Gastrocnemius medialis (tissue), 4 donors: ENCODE data around the gene PTGES. TPM values are rescaled to one million over a fixed set of nuclear protein-coding genes. Genes with fewer than 3 reads are reported as not detected.

Experiments
- ATAC-seq, 2 donors: fragments of 150-250 bp; one replicate each; pipeline ENCODE4 v1.9.1; 2016
- DNase-seq, 2 donors: peaks; one replicate each; pipeline ENCODE4 v3.0.0-alpha.2; 2019
- H3K27ac ChIP-seq, 4 donors: fragments of 200-600 bp; sonication (generic); 1 replicate in 1 of 4; 2 replicates in 3 of 4; pipeline ENCODE4 v1.5.1; 2016 to 2018; ENCODE audit warnings: mild to moderate bottlenecking in 2 of 4, moderate library complexity in 1 of 4
- H3K27me3 ChIP-seq, 3 donors: fragments of 200-600 bp; sonication (generic) in 2 of 3; 1 replicate in 1 of 3; 2 replicates in 2 of 3; pipeline versions ENCODE4 v1.5.1 to v1.6.0; 2016 to 2019; ENCODE audit warnings: mild to moderate bottlenecking in 1 of 3, moderate library complexity in 1 of 3
- H3K36me3 ChIP-seq, 2 donors: fragments of 200-600 bp; sonication (generic) in 1 of 2; one replicate each; pipeline ENCODE4 v1.5.1; 2017 to 2018
- H3K4me1 ChIP-seq, 2 donors: fragments of 200-600 bp; sonication (generic) in 1 of 2; one replicate each; pipeline ENCODE4 v1.5.1; 2016 to 2017; ENCODE audit warnings: mild to moderate bottlenecking in 2 of 2
- H3K4me3 ChIP-seq, 4 donors: fragments of 200-600 bp; sonication (generic) in 3 of 4; 1 replicate in 1 of 4; 2 replicates in 3 of 4; pipeline ENCODE4 v1.5.1; 2016 to 2019; ENCODE audit warnings: mild to moderate bottlenecking in 2 of 4
- H3K9me3 ChIP-seq, 3 donors: fragments of 200-600 bp; sonication (generic) in 2 of 3; 1 replicate in 1 of 3; 2 replicates in 2 of 3; pipeline ENCODE4 v1.5.1; 2016 to 2019
- CTCF ChIP-seq, 5 experiments: fragments of 450-650 bp in 3 of 5; fragments of 200-600 bp in 2 of 5; sonication (generic) in 2 of 5; IDR thresholded peaks in 4 of 5; conservative IDR thresholded peaks in 1 of 5; 1 replicate in 4 of 5; 2 replicates in 1 of 5; pipeline ENCODE4 v1.5.1; 2016 to 2019; ENCODE audit warnings: antibody characterized with exemption in 5 of 5, mild to moderate bottlenecking in 3 of 5, moderate library complexity in 3 of 5
- POLR2A ChIP-seq, 2 donors: fragments of 450-650 bp; IDR thresholded peaks; one replicate each; pipeline ENCODE4 v1.6.1; 2017; ENCODE audit warnings: antibody characterized with exemption in 2 of 2, mild to moderate bottlenecking in 2 of 2, moderate library complexity in 2 of 2
- in situ Hi-C, 4 donors: fragments of 200-750 bp; cut with MboI; loops; one replicate each; pipeline versions ENCODE4 v1.15.0 to v1.8.0; 2017; ENCODE audit warnings: low sequenced_read_pairs in 4 of 4
- intact Hi-C: fragments of 100-400 bp; cut with DNase I; formaldehyde crosslinking; loops from one replicate; pipeline ENCODE4 v1.15.1; 2023; ENCODE audit warnings: low total_unique reads
- total RNA-seq, 4 donors: library from RNA; depleted of rRNA; stranded (reverse); fragments of >200 nt; gene quantifications; one replicate each; pipeline versions ENCODE4 v1.1.0 to v1.2.3, GENCODE V29; 2016

The PTGES gene
- total RNA-seq, 4 donors from 2014 or later, result 0.23 to 1.2 (median 0.51) TPM; not detected in 1

GRCh38 chr9:129696944-129697655 lies 55.7 kb downstream of the PTGES start:
- Histone ChIP-seq H3K27me3 (peaks cover 18 to 43% (median 20%) of the 10 kb centered on the region in 3 donors), H3K27ac (peak overlapping the region in 1 of 4 donors; percentile 43), H3K4me3 (peak overlapping the region; percentile 24 to 47 (median 40)), H3K9me3 (no peaks in the 10 kb centered on the region), H3K4me1 (no peaks in the 10 kb centered on the region), H3K36me3 (no peaks in the 10 kb centered on the region)
- TF ChIP-seq POLR2A (IDR thresholded peaks at IDR 0.05), result peak in 1 of 2 donors; percentile 10
- no peak for TF ChIP-seq CTCF (IDR thresholded peaks at IDR 0.05 in 4 of 5, conservative IDR thresholded peaks at IDR 0.05 in 1 of 5)
- ATAC-seq, result peak; percentile 47 to 55
- in situ Hi-C loops, result no loop called here
- intact Hi-C loops, result no loop called here
- DNase-seq, result peak in 1 of 2 donors; percentile 41

GRCh38 chr9:129695870-129696269 lies 57.0 kb downstream of the PTGES start:
- H3K4me3 ChIP-seq, result no peak overlapping the region
- H3K36me3 ChIP-seq, result no peaks in the 10 kb centered on the region
- no peak overlapping the region for H3K27ac ChIP-seq
- in situ Hi-C loops (no loop called here), intact Hi-C loops (no loop called here)
- ATAC-seq (no peak), DNase-seq (no peak)
- no peaks in the 10 kb centered on the region for H3K4me1 ChIP-seq
- no peaks in the 10 kb centered on the region for H3K9me3 ChIP-seq
- TF ChIP-seq POLR2A (IDR thresholded peaks at IDR 0.05) (no peak), CTCF (IDR thresholded peaks at IDR 0.05 in 4 of 5, conservative IDR thresholded peaks at IDR 0.05 in 1 of 5) (no peak)
- H3K27me3 ChIP-seq, result peaks cover 15 to 43% (median 20%) of the 10 kb centered on the region in 3 donors

- no peak overlapping the region for H3K4me3 ChIP-seq
- in situ Hi-C loops, result no loop called here
- H3K27ac ChIP-seq, result no peak overlapping the region
- no peaks in the 10 kb centered on the region for H3K4me1 ChIP-seq
- TF ChIP-seq CTCF (IDR thresholded peaks at IDR 0.05 in 4 of 5, conservative IDR thresholded peaks at IDR 0.05 in 1 of 5) (no peak), POLR2A (IDR thresholded peaks at IDR 0.05) (no peak)
- peaks cover 15 to 27% (median 17%) of the 10 kb centered on the region in 3 donors for H3K27me3 ChIP-seq
- DNase-seq (no peak), ATAC-seq (no peak)
- intact Hi-C loops, result no loop called here
- no peaks in the 10 kb centered on the region for H3K36me3 ChIP-seq
- no peaks in the 10 kb centered on the region for H3K9me3 ChIP-seq
Measured at GRCh38 chr9:129694243-129694646, 58.6 kb downstream of the PTGES start.

- ATAC-seq, result no peak
- in situ Hi-C loops, result no loop called here
- no peak overlapping the region for H3K27ac ChIP-seq
Measured at GRCh38 chr9:129693741-129694140, 59.1 kb downstream of the PTGES start.

More at GRCh38 chr9:129693741-129694140, 59.1 kb downstream of the PTGES start:
- H3K4me1 ChIP-seq, result no peaks in the 10 kb centered on the region
- peaks cover 14 to 23% (median 15%) of the 10 kb centered on the region in 3 donors for H3K27me3 ChIP-seq
- H3K9me3 ChIP-seq, result no peaks in the 10 kb centered on the region
- intact Hi-C loops, result no loop called here
- no peak for TF ChIP-seq CTCF (IDR thresholded peaks at IDR 0.05 in 4 of 5, conservative IDR thresholded peaks at IDR 0.05 in 1 of 5)
- no peak overlapping the region for H3K4me3 ChIP-seq
- H3K36me3 ChIP-seq, result no peaks in the 10 kb centered on the region
- no peak for DNase-seq
